Cardiac muscle cell (in vitro differentiated cells and primary cell): ENCODE results near the gene LRRC4C. TPM values are rescaled to one million over a fixed set of nuclear protein-coding genes. Genes with fewer than 3 reads are reported as not detected.

ENCODE experiments used
- DNase-seq, 2 donors: peaks; one replicate each; pipeline versions ENCODE4 v3.0.0 to v3.0.0-alpha.2; 2010 to 2017; ENCODE audit warnings: low read depth in 1 of 2, low spot score in 1 of 2
- H3K27ac ChIP-seq: fragments of 200-600 bp; sonication (generic); 2 replicates; pipeline ENCODE4 v1.5.1; 2016
- H3K27me3 ChIP-seq: fragments of 200-600 bp; sonication (generic); 2 replicates; pipeline ENCODE4 v1.6.0; 2016; ENCODE audit warnings: control low read depth
- H3K36me3 ChIP-seq: fragments of 200-600 bp; sonication (generic); 2 replicates; pipeline ENCODE4 v1.5.1; 2016; ENCODE audit warnings: control low read depth
- H3K4me1 ChIP-seq: fragments of 200-600 bp; sonication (generic); 2 replicates; pipeline ENCODE4 v1.8.1; 2017; ENCODE audit warnings: low read depth, mild to moderate bottlenecking, mixed run types
- H3K4me3 ChIP-seq: fragments of 200-600 bp; sonication (generic); 2 replicates; pipeline ENCODE4 v1.5.1; 2016; ENCODE audit warnings: mild to moderate bottlenecking
- H3K9me3 ChIP-seq: fragments of 200-600 bp; sonication (generic); 2 replicates; pipeline ENCODE4 v1.5.1; 2017; ENCODE audit warnings: low read depth, mild to moderate bottlenecking, control low read depth
- CTCF ChIP-seq: IDR thresholded peaks from 2 replicates; pipeline ENCODE4 v1.5.1; 2012; ENCODE audit warnings: low read depth, mild to moderate bottlenecking, low read length
- polyA plus RNA-seq: library from polyadenylated mRNA; unstranded; fragments of >200 nt; fragmentation: Nextera tagmentation; extraction: Ambion mirVana; gene quantifications from 2 replicates; pipeline ENCODE4 v1.2.1, GENCODE V29; 2016
- total RNA-seq: library from RNA; depleted of rRNA; stranded (reverse); fragments of >200 nt; gene quantifications from 2 replicates; pipeline ENCODE4 v1.2.3, GENCODE V29; 2016

LRRC4C gene
- total and polyA plus RNA-seq, 2 experiments from 2014 or later = 0.66 to 0.77 TPM

DNA sequence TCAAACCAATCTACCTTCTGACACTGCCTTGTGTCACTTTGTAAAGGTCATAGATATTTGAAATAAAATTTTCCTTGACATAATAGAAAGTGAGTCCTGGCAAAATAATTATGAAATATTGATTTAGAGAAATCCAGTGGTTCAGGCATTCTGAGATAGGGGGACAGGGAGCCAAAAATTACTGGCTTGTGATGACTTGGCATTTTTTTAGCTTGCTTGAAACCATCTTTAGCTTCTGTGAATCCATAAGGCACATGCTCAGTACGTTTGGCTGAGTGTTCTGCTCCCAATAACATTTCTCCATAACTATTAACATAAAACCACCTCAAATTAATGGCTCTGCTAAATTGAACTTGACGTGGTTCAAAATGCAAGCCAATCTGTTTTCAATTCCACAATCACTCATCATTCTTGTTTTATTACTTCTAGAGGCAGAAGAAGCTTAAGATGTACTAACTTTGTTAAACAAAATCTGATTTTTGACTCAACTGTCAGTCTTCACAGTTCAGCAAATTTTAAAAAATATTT, 209.0 kb downstream of the LRRC4C start:
- Histone ChIP-seq H3K27ac (no peak overlapping the region), H3K27me3 (no peaks in the 10 kb centered on the region), H3K36me3 (no peaks in the 10 kb centered on the region), H3K9me3 (no peaks in the 10 kb centered on the region), H3K4me3 (no peak overlapping the region), H3K4me1 (no peaks in the 10 kb centered on the region)
- no peak for TF ChIP-seq CTCF
- no peak for DNase-seq

DNA sequence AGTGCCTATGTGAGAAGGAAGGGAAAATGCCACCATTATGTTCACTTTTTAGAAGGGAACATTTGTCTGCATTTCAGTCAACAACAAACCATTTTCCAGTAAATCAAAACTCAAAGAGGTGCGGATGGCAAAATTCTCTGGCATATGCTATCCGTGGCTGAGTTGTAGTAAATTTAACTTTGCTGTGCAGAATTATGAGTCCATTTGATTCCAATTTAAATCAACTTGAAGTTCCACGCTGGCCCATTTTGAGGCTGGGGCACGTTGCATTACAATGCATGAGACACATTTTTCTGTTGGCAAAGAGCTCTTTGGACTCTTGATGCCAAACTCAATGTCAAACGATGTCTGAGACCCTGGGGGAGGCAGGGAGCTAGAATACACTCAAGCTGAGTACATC, 211.8 kb downstream of the LRRC4C start:
- Histone ChIP-seq H3K36me3 (no peaks in the 10 kb centered on the region), H3K4me1 (no peaks in the 10 kb centered on the region), H3K4me3 (no peak overlapping the region), H3K27me3 (no peaks in the 10 kb centered on the region), H3K27ac (no peak overlapping the region), H3K9me3 (no peaks in the 10 kb centered on the region)
- DNase-seq = no peak
- TF ChIP-seq CTCF = no peak

GRCh38 chr11:41246399-41246745, 213.1 kb downstream of the LRRC4C start:
- no peak for TF ChIP-seq CTCF
- H3K36me3 ChIP-seq = no peaks in the 10 kb centered on the region
- no peaks in the 10 kb centered on the region for H3K27me3 ChIP-seq
- no peak overlapping the region for H3K27ac ChIP-seq
- H3K4me3 ChIP-seq = no peak overlapping the region
- no peaks in the 10 kb centered on the region for H3K9me3 ChIP-seq
- no peak for DNase-seq
- H3K4me1 ChIP-seq = no peaks in the 10 kb centered on the region

GRCh38 chr11:41245704-41246398, 213.6 kb downstream of the LRRC4C start:
- Histone ChIP-seq H3K9me3 (no peaks in the 10 kb centered on the region), H3K36me3 (no peaks in the 10 kb centered on the region), H3K4me1 (no peaks in the 10 kb centered on the region), H3K27ac (no peak overlapping the region), H3K4me3 (no peak overlapping the region), H3K27me3 (no peaks in the 10 kb centered on the region)
- no peak for DNase-seq
- no peak for TF ChIP-seq CTCF

- H3K4me1 ChIP-seq = no peaks in the 10 kb centered on the region
- no peak overlapping the region for H3K27ac ChIP-seq
- TF ChIP-seq CTCF = no peak
- H3K4me3 ChIP-seq = no peak overlapping the region
- no peak for DNase-seq
- H3K9me3 ChIP-seq = no peaks in the 10 kb centered on the region
- no peaks in the 10 kb centered on the region for H3K36me3 ChIP-seq
- H3K27me3 ChIP-seq = no peaks in the 10 kb centered on the region
Measured at GRCh38 chr11:41245184-41245583, 214.3 kb downstream of the LRRC4C start.

DNA sequence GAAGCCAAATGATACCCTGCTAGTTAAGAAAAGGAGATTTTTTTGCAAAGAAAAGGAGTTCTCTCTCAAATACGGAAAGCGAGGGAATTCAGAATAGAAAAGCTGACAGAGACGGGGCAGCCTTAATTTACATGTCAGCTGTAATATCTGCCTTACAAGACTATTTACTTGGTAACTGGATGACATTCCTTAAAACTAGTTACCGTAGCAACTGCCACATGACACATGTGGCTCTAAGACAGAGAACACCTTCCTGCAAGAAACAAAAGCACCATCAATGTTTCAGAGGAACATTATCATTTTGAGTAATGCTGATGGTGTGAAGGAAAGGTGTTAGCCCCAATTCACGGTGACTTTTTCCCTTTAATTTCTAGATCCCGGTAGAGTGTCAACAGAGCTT, 222.1 kb downstream of the LRRC4C start:
- Histone ChIP-seq H3K27me3 (no peaks in the 10 kb centered on the region), H3K36me3 (no peaks in the 10 kb centered on the region), H3K27ac (no peak overlapping the region), H3K9me3 (no peaks in the 10 kb centered on the region), H3K4me3 (no peak overlapping the region), H3K4me1 (peaks cover 5% of the 10 kb centered on the region)
- TF ChIP-seq CTCF = no peak
- no peak for DNase-seq
